NT2/D1 (cell line): Measurements from ENCODE around the gene OR1S2.

Source experiments
- SUZ12 ChIP-seq: IDR thresholded peaks from 2 replicates; pipeline ENCODE4 v1.6.1; 2011; ENCODE audit not compliant: insufficient read length, insufficient read depth; ENCODE audit errors: extremely low read depth
- YY1 ChIP-seq: IDR thresholded peaks from 2 replicates; pipeline ENCODE4 v1.6.1; 2011; ENCODE audit not compliant: insufficient read length, insufficient read depth
- ZNF274 ChIP-seq: IDR thresholded peaks from 2 replicates; pipeline ENCODE4 v1.6.1; 2011; ENCODE audit warnings: mild to moderate bottlenecking, low read depth, low read length

GRCh38 chr11:58192229-58192628, 11.7 kb downstream of the OR1S2 start:
- TF ChIP-seq ZNF274 (no peak), YY1 (no peak), SUZ12 (no peak)
